B cell (primary cell): ENCODE measurements around the gene NAV2. TPM values are rescaled to one million over a fixed set of nuclear protein-coding genes. Genes with fewer than 3 reads are reported as not detected.

Source experiments
- ATAC-seq: fragments of 200-7000 bp; cut with Tn5 transposase; one replicate; pipeline ENCODE4 v1.10.0; 2021; ENCODE audit warnings: low read depth, mild to moderate bottlenecking, moderate number of reproducible peaks, moderate library complexity
- CTCF ChIA-PET: fragments of 350-600 bp; sonication (Branson Sonifier 250); formaldehyde crosslinking; loops from one replicate; lab custom pipeline; 2021; ENCODE audit warnings: antibody characterized with exemption, inconsistent platforms; lab: Charles Lee
- POLR2A ChIA-PET: fragments of 350-600 bp; sonication (Branson Sonifier 250); formaldehyde crosslinking; loops from one replicate; lab custom pipeline; 2021; ENCODE audit warnings: antibody characterized with exemption; lab: Charles Lee
- DNase-seq: peaks from one replicate; pipeline ENCODE4 v3.0.0; 2013
- H2AFZ ChIP-seq: 2 replicates; pipeline ENCODE4 v1.6.1; 2012; ENCODE audit warnings: mild to moderate bottlenecking, low read depth, low read length; ENCODE audit not compliant: insufficient read depth, poor library complexity, severe bottlenecking
- H3K27ac ChIP-seq, 2 donors: 1 replicate in 1 of 2; 2 replicates in 1 of 2; pipeline ENCODE4 v1.5.1; 2012 to 2013; ENCODE audit warnings: low read length in 2 of 2, mild to moderate bottlenecking in 2 of 2, moderate library complexity in 1 of 2
- H3K27me3 ChIP-seq, 4 experiments: fragments of 200-600 bp in 1 of 4; sonication (generic) in 1 of 4; replicated peaks in 1 of 4; 1 replicate in 2 of 4; 2 replicates in 2 of 4; pipeline versions ENCODE4 v1.6.1 to v1.7.0; 2013 to 2016; ENCODE audit warnings: low read length in 3 of 4, mild to moderate bottlenecking in 2 of 4, mixed read lengths in 1 of 4, moderate library complexity in 1 of 4; ENCODE audit not compliant: insufficient read depth in 4 of 4, control insufficient read depth in 3 of 4; ENCODE audit errors: control extremely low read depth in 1 of 4
- H3K36me3 ChIP-seq, 2 experiments: replicated peaks in 1 of 2; 1 replicate in 1 of 2; 2 replicates in 1 of 2; pipeline versions ENCODE4 v1.6.1 to v1.7.1; 2013; ENCODE audit warnings: low read length in 1 of 2; ENCODE audit not compliant: insufficient read depth in 2 of 2, control insufficient read depth in 1 of 2; ENCODE audit errors: control extremely low read depth in 1 of 2, extremely low read depth in 1 of 2
- H3K4me1 ChIP-seq, 2 donors: fragments of 200-600 bp in 1 of 2; sonication (generic) in 1 of 2; 1 replicate in 1 of 2; 2 replicates in 1 of 2; pipeline versions ENCODE4 v1.5.1 to v1.6.1; 2013 to 2017; ENCODE audit warnings: low read length in 2 of 2; ENCODE audit not compliant: control insufficient read depth in 2 of 2, insufficient read depth in 2 of 2
- H3K4me2 ChIP-seq: replicated peaks from 2 replicates; pipeline ENCODE3; 2012; ENCODE audit warnings: mild to moderate bottlenecking, low read depth, low read length; ENCODE audit not compliant: poor library complexity, severe bottlenecking
- H3K4me3 ChIP-seq, 5 experiments: fragments of 200-600 bp in 1 of 5; sonication (generic) in 1 of 5; 1 replicate in 3 of 5; 2 replicates in 2 of 5; pipeline versions ENCODE4 v1.5.1 to v1.7.0; 2011 to 2016; ENCODE audit warnings: low read length in 4 of 5, mild to moderate bottlenecking in 4 of 5, low read depth in 2 of 5, control low read depth in 1 of 5, moderate library complexity in 1 of 5; ENCODE audit not compliant: insufficient read depth in 1 of 5; ENCODE audit errors: control extremely low read depth in 1 of 5, extremely low read depth in 1 of 5
- H3K79me2 ChIP-seq: fragments of 200-600 bp; sonication (generic); one replicate; pipeline ENCODE4 v1.6.0; 2016; ENCODE audit warnings: low read length; ENCODE audit not compliant: control insufficient read depth, insufficient read depth
- H3K9ac ChIP-seq: fragments of 200-600 bp; sonication (generic); 2 replicates; pipeline ENCODE4 v1.6.1; 2017; ENCODE audit warnings: mild to moderate bottlenecking, low read length, moderate library complexity
- H3K9me3 ChIP-seq, 3 donors: one replicate each; pipeline versions ENCODE4 v1.6.1 to v1.7.1; 2013; ENCODE audit warnings: low read length in 2 of 3; ENCODE audit not compliant: control insufficient read depth in 2 of 3, insufficient read depth in 1 of 3; ENCODE audit errors: control extremely low read depth in 1 of 3
- H4K20me1 ChIP-seq: 2 replicates; pipeline ENCODE4 v1.6.0; 2012; ENCODE audit warnings: mild to moderate bottlenecking, low read length; ENCODE audit not compliant: insufficient read depth, control insufficient read depth, poor library complexity, severe bottlenecking
- H3K27ac Mint-ChIP-seq: one replicate; pipeline ENCODE4 v1.8.0; 2021; ENCODE audit warnings: mixed read lengths
- H3K27me3 Mint-ChIP-seq: one replicate; pipeline ENCODE4 v1.8.0; 2021; ENCODE audit warnings: mixed read lengths
- H3K4me1 Mint-ChIP-seq: one replicate; pipeline ENCODE4 v1.8.0; 2021; ENCODE audit warnings: mixed read lengths
- H3K4me3 Mint-ChIP-seq: one replicate; pipeline ENCODE4 v1.8.0; 2021; ENCODE audit warnings: mixed read lengths
- H3K9me3 Mint-ChIP-seq: one replicate; pipeline ENCODE4 v1.8.0; 2022; ENCODE audit warnings: mixed read lengths; ENCODE audit not compliant: insufficient read depth
- CTCF ChIP-seq: fragments of 200-600 bp; IDR thresholded peaks from one replicate; pipeline ENCODE4 v1.8.0; 2022; ENCODE audit warnings: antibody characterized with exemption, mild to moderate bottlenecking
- EZH2 ChIP-seq: IDR thresholded peaks from 2 replicates; pipeline ENCODE4 v1.6.1; 2012; ENCODE audit warnings: borderline replicate concordance, low read depth, mild to moderate bottlenecking, moderate library complexity, low read length; ENCODE audit not compliant: insufficient read depth, poor library complexity, severe bottlenecking
- WGBS: methylation state at CpG from one replicate; pipeline ENCODE4 v1.1.5; 2013; ENCODE audit warnings: missing lambda C conversion rate; ENCODE audit not compliant: insufficient coverage; 5-methylcytosine and 5-hydroxymethylcytosine counted together
- intact Hi-C: fragments of 100-400 bp; cut with micrococcal nuclease; formaldehyde crosslinking; loops from one replicate; pipeline ENCODE4 v1.10.0; 2022
- polyA plus RNA-seq: library from polyadenylated mRNA; depleted of rRNA; stranded (reverse); fragments of >200 nt; gene quantifications from 2 replicates; pipeline ENCODE4 v1.2.3, GENCODE V29; 2012
- total RNA-seq, 2 donors: library from RNA; stranded (reverse); fragments of 120-200 nt in 1 of 2; gene quantifications; 1 replicate in 1 of 2; 2 replicates in 1 of 2; pipeline versions ENCODE4 v1.2.3 to v1.2.4, GENCODE V29; 2013 to 2022

The NAV2 gene
- total and polyA plus RNA-seq, 2 donors (not counting 1 experiment from before 2014, with no cell fraction given) = 0.82 to 22.2 TPM

DNA sequence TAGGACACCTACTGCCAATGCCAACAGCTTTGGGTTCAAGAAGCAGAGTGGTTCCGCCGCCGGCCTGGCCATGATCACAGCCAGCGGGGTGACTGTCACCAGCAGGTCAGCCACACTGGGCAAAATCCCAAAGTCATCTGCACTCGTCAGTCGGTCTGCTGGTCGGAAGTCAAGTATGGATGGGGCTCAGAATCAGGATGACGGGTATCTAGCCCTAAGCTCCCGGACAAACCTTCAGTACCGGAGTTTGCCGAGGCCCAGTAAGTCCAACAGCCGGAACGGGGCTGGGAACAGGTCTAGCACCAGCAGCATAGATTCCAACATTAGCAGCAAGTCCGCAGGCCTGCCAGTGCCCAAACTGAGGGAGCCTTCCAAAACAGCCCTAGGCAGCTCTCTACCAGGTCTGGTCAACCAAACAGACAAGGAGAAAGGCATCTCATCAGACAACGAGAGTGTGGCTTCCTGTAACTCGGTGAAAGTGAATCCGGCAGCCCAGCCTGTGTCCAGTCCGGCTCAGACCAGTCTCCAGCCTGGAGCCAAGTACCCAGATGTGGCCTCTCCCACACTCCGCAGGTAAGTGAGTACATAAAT lies 332.6 kb downstream of the NAV2 start:
- H3K27me3 ChIP-seq = peaks cover 0 to 3% (median 0%) of the 10 kb centered on the region in 4 experiments
- no peaks in the 10 kb centered on the region for H3K79me2 ChIP-seq
- 96% methylated on average over 18 of the region's 19 CpGs for WGBS
- no peaks in the 10 kb centered on the region for H3K36me3 ChIP-seq
- POLR2A ChIA-PET = no interaction called here
- DNase-seq = no peak
- H3K4me3 ChIP-seq = no peak overlapping the region
- Mint-ChIP-seq H3K27me3 (peaks cover 20% of the 10 kb centered on the region), H3K27ac (no peak overlapping the region), H3K4me1 (peaks cover 9% of the 10 kb centered on the region), H3K4me3 (no peak overlapping the region), H3K9me3 (no peaks in the 10 kb centered on the region)
- intact Hi-C loops = no loop called here
- CTCF ChIA-PET = interaction anchor here (1.1 kb wide), 1 partner anchor 84 kb away, joined by 3 read pairs; no protein-coding TSS in a partner anchor
- no peak overlapping the region for H2AFZ ChIP-seq
- ATAC-seq = no peak
- no peaks in the 10 kb centered on the region for H4K20me1 ChIP-seq
- no peak overlapping the region for H3K9ac ChIP-seq
- TF ChIP-seq CTCF (no peak), EZH2 (no peak)
- no peak overlapping the region for H3K4me2 ChIP-seq
- peaks cover 8 to 9% of the 10 kb centered on the region in 2 donors for H3K4me1 ChIP-seq
- no peak overlapping the region for H3K27ac ChIP-seq
- no peaks in the 10 kb centered on the region for H3K9me3 ChIP-seq

- Histone ChIP-seq H3K4me3 (no peak overlapping the region), H3K27me3 (peaks cover 0 to 3% (median 0%) of the 10 kb centered on the region in 4 experiments), H2AFZ (no peak overlapping the region), H3K4me1 (peaks cover 8 to 9% of the 10 kb centered on the region in 2 donors), H4K20me1 (no peaks in the 10 kb centered on the region), H3K9ac (no peak overlapping the region), H3K4me2 (peak overlapping the region; percentile 42), H3K79me2 (no peaks in the 10 kb centered on the region), H3K9me3 (no peaks in the 10 kb centered on the region), H3K27ac (no peak overlapping the region), H3K36me3 (no peaks in the 10 kb centered on the region)
- Mint-ChIP-seq H3K27me3 (peaks cover 15% of the 10 kb centered on the region), H3K9me3 (no peaks in the 10 kb centered on the region), H3K27ac (no peak overlapping the region), H3K4me1 (peaks cover 9% of the 10 kb centered on the region), H3K4me3 (peak overlapping the region; percentile 2)
- DNase-seq (peak; percentile 32), ATAC-seq (no peak)
- TF ChIP-seq CTCF (no peak), EZH2 (no peak)
- CTCF ChIA-PET = interaction anchor here (1.1 kb wide), 1 partner anchor 108 kb away, joined by 3 read pairs; no protein-coding TSS in a partner anchor
- 7% methylated on average over 2 of the region's 3 CpGs for WGBS
- intact Hi-C loops = no loop called here
- POLR2A ChIA-PET = no interaction called here
Observed at GRCh38 chr11:20046416-20046815, 333.8 kb downstream of the NAV2 start.
